ENCODE data around the gene COX20.
"Not testable (repeated sequence)": the region's sequence is repeated elsewhere in the genome, so short reads cannot be mapped to it uniquely, and the experiment has no call there.

Gene COX20

DNA sequence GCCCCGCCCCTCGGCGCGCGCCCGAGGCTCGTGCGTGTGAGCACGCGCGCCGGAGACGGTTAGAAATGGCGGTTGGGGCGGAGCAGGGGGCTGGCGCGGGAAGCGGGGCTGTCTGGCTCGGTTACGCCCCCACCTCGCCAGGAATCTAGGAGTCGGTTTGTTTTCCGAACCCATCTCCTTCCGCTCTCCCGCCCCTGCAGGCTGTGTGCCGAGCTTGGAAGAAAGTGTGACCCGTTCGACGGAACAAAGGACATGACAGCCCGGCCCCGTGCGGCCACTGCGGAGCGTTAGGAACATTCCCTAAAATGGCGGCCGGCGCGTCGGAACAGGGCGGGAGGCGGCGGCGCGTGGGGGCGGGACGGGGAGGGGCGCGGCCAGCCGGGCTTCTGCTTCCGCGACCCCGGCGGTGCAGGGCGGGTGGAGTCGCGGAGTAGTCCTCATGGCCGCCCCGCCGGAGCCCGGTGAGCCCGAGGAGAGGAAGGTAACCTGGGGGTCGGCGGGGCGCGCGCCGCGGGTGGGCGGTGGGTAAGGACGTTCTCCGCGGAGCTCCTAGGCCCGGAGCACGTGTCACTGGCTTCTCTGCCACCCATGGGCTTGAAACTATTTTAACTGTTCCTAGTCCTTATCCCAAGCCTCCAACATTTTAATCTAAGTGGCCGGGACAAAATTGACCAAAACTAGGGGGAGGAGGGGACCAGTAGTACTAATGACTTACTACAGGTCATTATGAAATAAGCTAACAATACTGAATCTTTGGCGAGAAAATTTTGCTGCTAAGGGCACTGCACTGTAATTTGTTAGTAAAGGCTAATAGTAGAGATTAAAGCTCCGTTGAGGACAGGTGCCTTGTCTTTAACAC, at the start of gene COX20:
Gene COX20 (plus strand): TSS at position 383 of the 859 bp plus-strand sequence. CDS start 57 bp downstream, at position 440.
- DNase-seq (ENCODE audit: low read depth): peak; percentile 87

GRCh38 chr1:244788493-244789275, 46.8 kb upstream of the COX20 start:
- DNase-seq (ENCODE audit: low read depth): no peak

DNA sequence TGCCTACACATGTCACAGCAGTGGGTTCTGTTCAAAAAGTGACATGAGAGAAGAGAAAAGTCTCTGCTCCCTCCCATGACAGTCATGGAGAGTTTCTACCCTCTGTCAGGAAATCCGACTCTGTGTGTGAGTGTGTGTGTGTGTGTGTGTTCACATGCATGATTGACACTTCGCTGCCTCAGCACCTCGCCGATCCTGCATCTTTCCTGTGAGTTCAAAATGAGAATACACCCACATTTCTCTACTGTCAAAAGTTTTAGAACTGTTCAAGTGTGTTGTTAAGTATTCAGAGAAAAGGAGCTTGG, 46.2 kb upstream of the COX20 start:
- no peak for DNase-seq (ENCODE audit: low read depth)

- no peak for DNase-seq (ENCODE audit: low read depth)
These were observed 45.7 kb upstream of the COX20 start for GRCh38 chr1:244789731-244790130.

DNA sequence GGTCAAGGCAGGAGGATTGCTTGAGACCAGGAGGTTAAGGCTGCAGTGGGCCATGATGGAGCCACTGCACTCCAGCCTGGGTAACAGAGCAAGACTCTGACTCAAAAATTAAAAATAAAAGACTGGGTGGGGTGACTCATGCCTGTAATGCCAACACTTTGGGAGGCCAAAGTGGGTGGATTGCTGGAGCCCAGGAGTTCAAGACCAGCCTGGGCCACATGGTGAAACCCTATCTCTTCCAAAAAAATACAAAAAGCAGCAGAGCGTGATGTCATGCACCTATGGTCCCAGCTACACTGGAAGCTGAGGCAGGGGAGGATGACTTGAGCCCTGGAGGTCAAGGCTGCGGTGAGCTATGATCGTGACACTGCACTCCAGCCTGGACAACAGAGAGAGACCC, 44.4 kb upstream of the COX20 start:
- DNase-seq (ENCODE audit: low read depth): no peak

DNA sequence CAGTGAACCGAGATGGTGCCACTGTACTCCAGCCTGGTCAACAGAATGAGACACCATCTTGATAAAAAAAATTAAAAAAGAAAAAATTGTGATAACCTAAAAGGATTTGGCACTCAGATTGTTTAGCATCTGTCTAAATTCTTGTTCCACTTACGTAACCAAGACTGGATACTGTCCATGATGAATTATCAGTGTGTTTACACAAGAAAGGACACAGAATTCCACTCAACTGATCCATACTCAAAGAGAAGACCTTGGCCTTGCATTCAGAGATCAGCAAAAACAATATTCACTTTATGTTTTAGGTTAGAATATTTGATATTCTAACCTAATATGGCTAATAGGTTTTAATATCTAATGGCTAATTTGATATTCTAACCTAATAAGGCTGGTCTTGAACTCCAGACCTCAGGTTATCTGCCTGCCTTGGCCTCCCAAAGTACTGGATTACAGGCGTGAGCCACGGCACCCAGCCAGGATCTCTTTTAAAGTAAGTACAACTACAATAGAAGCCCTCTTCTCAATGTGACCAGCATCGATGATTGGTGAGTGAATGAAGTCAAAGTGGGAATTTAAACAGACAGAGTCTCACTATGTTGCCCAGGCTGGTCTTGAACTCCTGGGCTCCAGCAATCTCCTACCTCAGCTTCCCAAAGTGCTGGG, 43.1 kb upstream of the COX20 start:
- DNase-seq (ENCODE audit: low read depth): no peak

DNA sequence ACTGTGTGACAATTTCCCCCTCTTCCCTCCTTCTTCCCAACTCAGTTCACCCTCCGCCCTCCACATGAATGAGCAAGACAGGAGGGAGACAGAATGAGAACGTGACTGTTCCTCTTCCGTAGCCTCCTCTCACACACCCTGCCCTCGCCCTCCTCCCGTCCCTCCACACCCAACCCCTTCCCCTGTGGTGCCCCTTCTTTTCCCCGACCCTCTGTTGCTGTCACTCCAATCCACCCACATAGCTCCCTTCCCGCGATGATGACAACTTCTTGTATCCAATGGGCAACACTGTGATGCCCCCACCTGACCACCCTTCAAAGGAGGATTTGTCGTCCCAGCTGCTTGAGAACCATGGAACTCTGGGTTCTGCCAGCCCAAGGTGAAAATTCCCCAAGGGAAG, 41.4 kb upstream of the COX20 start:
- DNase-seq (ENCODE audit: low read depth): no peak

DNA sequence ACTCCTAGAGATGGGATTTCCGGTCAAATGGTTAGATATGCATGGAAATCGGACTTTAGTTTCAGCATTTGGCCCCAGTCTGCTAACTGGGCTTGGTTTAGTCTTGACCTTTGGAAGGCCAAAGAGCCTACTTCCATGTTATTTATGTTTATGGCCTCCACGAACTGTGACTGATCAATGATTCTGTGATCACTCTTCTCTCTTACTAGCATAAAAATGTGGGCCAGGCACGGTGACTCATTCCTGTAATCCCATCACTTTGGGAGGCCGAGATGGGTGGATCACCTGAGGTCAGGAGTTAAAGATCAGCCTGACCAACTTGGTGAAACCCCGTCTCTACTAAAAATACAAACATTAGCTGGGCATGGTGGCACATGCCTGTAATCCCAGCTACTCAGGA, 40.9 kb upstream of the COX20 start:
- DNase-seq (ENCODE audit: low read depth): not testable (repeated sequence)

- peak; percentile 6 for DNase-seq (ENCODE audit: low read depth)
These were observed 38.6 kb upstream of the COX20 start for GRCh38 chr1:244796719-244797406.

DNA sequence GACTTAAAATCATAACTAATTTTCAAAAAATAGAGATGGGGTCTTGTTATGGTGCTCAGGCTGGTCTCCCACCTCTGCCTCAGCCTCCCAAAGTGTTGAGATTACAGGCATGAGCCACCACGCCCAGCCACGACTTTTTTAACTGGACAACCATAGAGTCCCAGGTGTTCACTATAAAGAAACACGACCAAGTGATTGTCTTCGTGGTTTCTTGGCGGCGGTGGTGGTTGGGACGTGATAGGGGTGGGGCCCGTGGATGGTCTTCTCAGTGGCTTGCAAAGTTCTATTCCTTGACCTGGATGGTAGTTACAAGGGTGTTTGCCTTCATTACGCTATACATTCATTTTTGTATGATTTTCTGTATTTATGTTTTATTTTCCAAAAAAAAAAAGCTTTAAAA, 34.6 kb upstream of the COX20 start:
- no peak for DNase-seq (ENCODE audit: low read depth)

DNA sequence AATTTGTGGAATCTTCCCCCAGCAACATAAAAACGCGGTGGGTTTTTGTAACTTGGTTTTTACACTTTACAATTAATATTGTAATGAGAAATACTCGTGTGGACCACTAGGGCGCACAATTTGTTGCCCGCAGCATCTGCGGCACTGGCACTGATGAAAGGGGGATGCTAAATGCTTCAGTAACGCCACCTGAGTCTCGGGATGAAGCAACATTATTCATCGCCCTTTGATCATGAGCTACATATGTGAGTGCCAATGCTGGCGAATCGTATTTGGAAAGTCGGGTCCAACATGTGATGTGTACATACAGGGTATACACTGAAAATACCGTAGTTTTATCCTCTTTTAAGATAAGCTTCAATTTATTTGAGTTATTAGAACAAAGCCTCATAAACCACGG, 34.2 kb upstream of the COX20 start:
- peak; percentile 27 for DNase-seq (ENCODE audit: low read depth)

DNA sequence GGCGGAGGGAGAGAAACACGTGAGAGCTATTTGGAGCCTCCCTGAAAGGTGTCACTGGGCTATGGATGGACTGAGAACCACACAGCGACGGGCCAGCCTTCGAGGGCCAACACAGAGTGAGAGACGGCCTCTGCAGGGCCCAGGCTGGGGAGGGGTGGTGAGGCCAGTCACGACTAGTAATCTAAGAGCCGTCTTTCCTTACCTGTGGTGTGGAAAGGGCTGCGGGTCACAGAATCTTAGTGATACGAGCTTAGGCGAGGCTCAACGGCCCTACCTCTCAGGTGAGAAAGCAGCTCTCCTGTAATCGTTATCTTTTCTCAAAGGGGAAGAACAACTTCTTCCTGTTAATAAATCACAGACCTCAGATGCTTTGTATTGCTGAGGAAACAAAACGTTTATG, 33.4 kb upstream of the COX20 start:
- DNase-seq (ENCODE audit: low read depth): no peak

DNA sequence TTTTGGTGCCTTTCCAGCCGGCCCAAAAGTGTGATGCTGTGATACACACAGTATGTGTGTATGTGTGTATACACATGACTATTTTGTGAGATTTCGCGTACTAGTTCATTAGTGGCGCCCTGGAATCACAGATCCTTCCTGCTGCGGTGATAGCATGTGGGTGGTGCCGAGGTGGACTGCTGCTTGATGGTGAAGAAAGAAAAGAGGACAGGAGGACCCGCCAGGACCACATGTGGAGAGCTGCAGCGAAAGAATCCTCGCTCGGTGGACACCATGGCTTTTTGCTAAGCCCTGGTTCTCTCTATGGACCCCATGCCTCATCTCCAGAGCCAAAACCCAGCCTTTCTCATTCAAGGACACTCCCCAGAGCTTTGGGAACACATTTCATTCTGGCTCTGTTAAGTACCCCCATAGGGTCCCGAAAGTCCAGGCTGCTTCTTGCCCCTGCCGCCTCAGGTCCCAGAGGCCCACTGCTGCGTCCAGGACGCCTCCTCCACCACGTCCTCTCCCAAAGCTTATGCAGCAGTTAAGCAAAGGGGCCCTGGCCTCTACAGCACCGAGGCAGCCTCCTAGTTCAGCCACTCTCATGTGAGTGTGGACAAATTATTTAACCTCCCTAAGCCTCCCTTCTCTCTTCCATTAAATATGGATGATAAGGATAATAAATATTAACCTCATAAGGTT, 32.8 kb upstream of the COX20 start:
- DNase-seq (ENCODE audit: low read depth): no peak

DNA sequence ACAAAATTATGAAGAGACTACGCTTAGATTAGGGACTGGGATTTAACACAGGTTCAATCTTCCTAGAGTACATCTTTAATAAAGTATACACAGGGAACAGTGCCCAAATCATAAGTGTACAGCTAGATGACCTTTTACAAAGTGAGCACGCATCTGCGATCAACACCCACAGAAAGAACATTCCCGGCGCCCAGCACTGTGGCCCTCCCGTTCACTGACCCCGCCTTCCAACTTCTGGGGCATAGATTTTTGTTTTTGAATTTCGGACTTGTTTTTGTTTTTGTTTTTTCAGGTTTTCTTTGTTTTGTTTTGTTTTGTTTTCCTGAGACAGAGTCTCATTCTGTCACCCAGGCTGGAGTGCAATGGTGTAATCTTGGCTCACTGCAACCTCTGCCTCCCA, 30.6 kb upstream of the COX20 start:
- no peak for DNase-seq (ENCODE audit: low read depth)

DNA sequence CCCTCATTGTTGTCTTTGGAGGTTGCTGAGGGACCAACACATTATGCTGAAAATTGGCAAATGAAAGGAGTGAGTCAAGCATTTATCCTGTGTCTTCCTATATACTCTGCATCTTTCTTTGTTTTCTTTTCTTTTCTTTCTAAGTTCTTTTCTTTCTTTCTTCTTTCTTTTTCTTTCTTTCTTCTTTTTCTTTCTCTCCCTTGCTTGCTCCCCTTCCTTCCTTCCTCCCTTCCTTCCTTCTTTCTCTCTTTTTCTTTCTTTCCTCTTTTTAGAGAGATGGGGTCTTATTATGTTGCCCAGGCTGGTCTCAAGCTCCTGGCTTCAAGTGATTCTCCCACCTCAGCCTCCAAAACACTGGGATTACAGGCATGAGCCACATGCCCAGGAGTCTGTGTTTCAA, 28.3 kb upstream of the COX20 start:
- DNase-seq (ENCODE audit: low read depth): no peak

- DNase-seq (ENCODE audit: low read depth): no peak
These were observed 25.2 kb upstream of the COX20 start for GRCh38 chr1:244810221-244810620.

- no peak for DNase-seq (ENCODE audit: low read depth)
These were observed 22.1 kb upstream of the COX20 start for GRCh38 chr1:244813327-244813726.

- DNase-seq (ENCODE audit: low read depth): no peak
These were observed 19.8 kb upstream of the COX20 start for GRCh38 chr1:244815600-244816099.

DNA sequence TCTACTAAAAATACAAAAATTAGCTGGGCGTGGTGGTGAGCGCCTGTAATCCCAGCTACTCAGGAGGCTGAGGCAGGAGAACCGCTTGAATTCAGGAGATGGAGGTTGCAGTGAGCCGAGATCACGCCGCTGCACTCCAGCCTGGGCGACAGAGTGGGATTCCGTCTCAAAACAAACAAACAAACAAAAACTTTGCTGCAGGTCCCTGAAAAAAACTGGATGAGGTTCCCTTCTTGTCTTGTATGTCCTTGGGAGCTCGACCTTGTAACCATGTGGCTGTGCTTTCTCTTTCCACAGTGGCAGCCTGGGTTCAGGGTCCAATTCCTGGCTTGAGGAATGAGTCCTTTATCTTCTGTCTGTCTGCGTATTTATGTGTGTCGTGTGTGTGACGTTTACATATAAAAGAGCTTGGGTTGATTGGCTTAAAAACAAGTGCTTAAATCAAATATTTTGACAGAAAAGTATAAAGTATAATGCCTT, 18.0 kb upstream of the COX20 start:
- DNase-seq (ENCODE audit: low read depth): no peak

DNA sequence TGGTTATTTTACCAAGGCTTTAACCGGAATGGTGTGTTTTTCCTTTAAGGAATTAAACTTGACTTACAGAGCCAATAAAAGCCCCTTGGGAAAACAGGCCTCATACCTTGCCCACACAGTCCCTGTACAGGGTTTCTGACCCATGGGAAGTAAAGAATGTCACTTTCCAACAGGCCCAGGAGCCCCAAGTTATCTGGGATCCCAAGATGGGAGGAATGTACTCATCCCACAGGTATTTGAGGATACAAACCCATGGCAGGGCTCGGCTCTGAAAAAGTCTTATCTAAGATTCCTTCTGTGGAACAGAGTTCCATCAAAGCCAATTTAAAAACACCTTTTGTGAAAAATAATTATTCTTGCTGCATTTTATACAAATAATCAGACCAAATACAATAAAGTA, 15.3 kb upstream of the COX20 start:
- no peak for DNase-seq (ENCODE audit: low read depth)

DNA sequence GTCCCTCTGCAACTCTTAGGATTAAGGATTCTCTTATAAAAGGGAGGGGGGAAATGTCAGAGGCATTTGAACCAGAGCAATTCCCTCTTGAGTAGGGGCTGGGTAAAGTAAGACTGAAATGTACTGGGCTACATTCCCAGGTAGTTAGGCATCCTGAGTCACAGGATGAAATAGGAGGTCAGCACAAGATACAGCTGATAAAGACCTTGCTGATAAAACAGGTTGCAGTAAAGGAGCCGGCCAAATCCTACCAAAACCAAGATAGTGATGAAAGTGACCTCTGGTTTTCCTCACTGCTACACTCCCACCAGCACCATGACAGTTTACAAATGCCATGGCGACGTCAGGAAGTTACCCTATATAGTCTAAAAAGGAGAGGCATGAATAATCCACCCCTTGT, 14.3 kb upstream of the COX20 start:
- DNase-seq (ENCODE audit: low read depth): no peak
